Measurements from ENCODE around the gene RPL15.
"Not testable (repeated sequence)": the region's sequence is repeated elsewhere in the genome, so short reads cannot be mapped to it uniquely, and the experiment has no call there.

The RPL15 gene

GRCh38 chr3:23889386-23889785 is 27.5 kb upstream of the RPL15 start:
- in situ Hi-C loops (cut with HindIII; ENCODE audit: low sequenced_read_pairs), result no loop called here

- in situ Hi-C loops (cut with HindIII; ENCODE audit: low sequenced_read_pairs), result no loop called here
Measured at GRCh38 chr3:23889950-23890349, 27.0 kb upstream of the RPL15 start.

GRCh38 chr3:23894254-23895061 is 22.5 kb upstream of the RPL15 start:
- in situ Hi-C loops (cut with HindIII; ENCODE audit: low sequenced_read_pairs), result no loop called here

GRCh38 chr3:23895181-23895580 is 21.8 kb upstream of the RPL15 start:
- in situ Hi-C loops (cut with HindIII; ENCODE audit: low sequenced_read_pairs), result no loop called here

- in situ Hi-C loops (cut with HindIII; ENCODE audit: low sequenced_read_pairs), result no loop called here
Measured at GRCh38 chr3:23900744-23901143, 16.2 kb upstream of the RPL15 start.

- in situ Hi-C loops (cut with HindIII; ENCODE audit: low sequenced_read_pairs), result no loop called here
Measured at GRCh38 chr3:23904545-23904944, 12.4 kb upstream of the RPL15 start.

- in situ Hi-C loops (cut with HindIII; ENCODE audit: low sequenced_read_pairs), result no loop called here
Measured at GRCh38 chr3:23909341-23909740, 7.6 kb upstream of the RPL15 start.

GRCh38 chr3:23911397-23911796 is 5.5 kb upstream of the RPL15 start:
- in situ Hi-C loops (cut with HindIII; ENCODE audit: low sequenced_read_pairs), result no loop called here

GRCh38 chr3:23912335-23912734 is 4.6 kb upstream of the RPL15 start:
- in situ Hi-C loops (cut with HindIII; ENCODE audit: low sequenced_read_pairs), result not testable (repeated sequence)

GRCh38 chr3:23913182-23913581 is 3.8 kb upstream of the RPL15 start:
- in situ Hi-C loops (cut with HindIII; ENCODE audit: low sequenced_read_pairs), result no loop called here

GRCh38 chr3:23913873-23914743 is 2.8 kb upstream of the RPL15 start:
- in situ Hi-C loops (cut with HindIII; ENCODE audit: low sequenced_read_pairs), result no loop called here

GRCh38 chr3:23915537-23916108 is 1.3 kb upstream of the RPL15 start:
- in situ Hi-C loops (cut with HindIII; ENCODE audit: low sequenced_read_pairs), result no loop called here

- in situ Hi-C loops (cut with HindIII; ENCODE audit: low sequenced_read_pairs), result no loop called here
Measured at GRCh38 chr3:23916152-23916885, 613 bp upstream of the RPL15 start.

GRCh38 chr3:23917679-23918303 is 859 bp downstream of the RPL15 start:
- in situ Hi-C loops (cut with HindIII; ENCODE audit: low sequenced_read_pairs), result not testable (repeated sequence)

- in situ Hi-C loops (cut with HindIII; ENCODE audit: low sequenced_read_pairs), result not testable (repeated sequence)
Measured at GRCh38 chr3:23918331-23918730, 1.4 kb downstream of the RPL15 start.

- in situ Hi-C loops (cut with HindIII; ENCODE audit: low sequenced_read_pairs), result no loop called here
Measured at GRCh38 chr3:23919628-23920027, 2.7 kb downstream of the RPL15 start.

GRCh38 chr3:23920151-23920655 is 3.3 kb downstream of the RPL15 start:
- in situ Hi-C loops (cut with HindIII; ENCODE audit: low sequenced_read_pairs), result no loop called here

- in situ Hi-C loops (cut with HindIII; ENCODE audit: low sequenced_read_pairs), result no loop called here
Measured at GRCh38 chr3:23921052-23921511, 4.2 kb downstream of the RPL15 start.

- in situ Hi-C loops (cut with HindIII; ENCODE audit: low sequenced_read_pairs), result no loop called here
Measured at GRCh38 chr3:23923786-23924185, 6.9 kb downstream of the RPL15 start.

GRCh38 chr3:23926246-23926645 is 9.3 kb downstream of the RPL15 start:
- in situ Hi-C loops (cut with HindIII; ENCODE audit: low sequenced_read_pairs), result no loop called here

All from DLD1 (cell line).